Thoracic aorta (tissue), 2 donors: ENCODE results near the gene ARHGAP6. TPM values are rescaled to one million over a fixed set of nuclear protein-coding genes. Genes with fewer than 3 reads are reported as not detected.
A peak's percentile ranks its signal among the peaks of the same experiment; 100 is the strongest.

Experiments used
- ATAC-seq: fragments of 150-250 bp; one replicate; pipeline ENCODE4 v1.8.0; 2017; ENCODE audit warnings: low read depth; ENCODE audit not compliant: insufficient number of reproducible peaks, low FRiP score
- DNase-seq: peaks from one replicate; pipeline ENCODE4 v3.0.0-alpha.2; 2020; ENCODE audit warnings: low spot score
- H3K27ac ChIP-seq, 2 donors: fragments of 200-600 bp; sonication (generic); 1 replicate in 1 of 2; 2 replicates in 1 of 2; pipeline ENCODE4 v1.5.1; 2016; ENCODE audit warnings: mild to moderate bottlenecking in 2 of 2, moderate library complexity in 2 of 2
- H3K27me3 ChIP-seq: fragments of 200-600 bp; sonication (generic); replicated peaks from 2 replicates; pipeline ENCODE4 v1.6.0; 2016; ENCODE audit warnings: mild to moderate bottlenecking; ENCODE audit not compliant: insufficient read depth
- H3K36me3 ChIP-seq: fragments of 200-600 bp; sonication (generic); one replicate; pipeline ENCODE4 v1.5.1; 2016
- H3K4me1 ChIP-seq, 2 donors: fragments of 200-600 bp; sonication (generic); 1 replicate in 1 of 2; 2 replicates in 1 of 2; pipeline versions ENCODE4 v1.5.1 to v1.6.0; 2016; ENCODE audit warnings: low read depth in 2 of 2, mild to moderate bottlenecking in 1 of 2; ENCODE audit not compliant: control insufficient read depth in 1 of 2
- H3K4me3 ChIP-seq: fragments of 200-600 bp; sonication (generic); 2 replicates; pipeline ENCODE4 v1.5.1; 2016; ENCODE audit warnings: mild to moderate bottlenecking
- H3K9me3 ChIP-seq: fragments of 200-600 bp; sonication (generic); 2 replicates; pipeline ENCODE4 v1.5.1; 2016
- total RNA-seq, 2 donors: library from RNA; depleted of rRNA; stranded (reverse); fragments of >200 nt; gene quantifications; one replicate each; pipeline versions ENCODE4 v1.1.0 to v1.2.3, GENCODE V29; 2016
- TF ChIP-seq, protein P1 (sequence below): fragments of 200-600 bp; sonication (generic); IDR thresholded peaks from one replicate; pipeline ENCODE4 v1.5.1; 2019; ENCODE audit warnings: antibody characterized with exemption

The ARHGAP6 gene
- total RNA-seq, 2 donors from 2014 or later, result 14.6 to 22.3 TPM

DNA sequence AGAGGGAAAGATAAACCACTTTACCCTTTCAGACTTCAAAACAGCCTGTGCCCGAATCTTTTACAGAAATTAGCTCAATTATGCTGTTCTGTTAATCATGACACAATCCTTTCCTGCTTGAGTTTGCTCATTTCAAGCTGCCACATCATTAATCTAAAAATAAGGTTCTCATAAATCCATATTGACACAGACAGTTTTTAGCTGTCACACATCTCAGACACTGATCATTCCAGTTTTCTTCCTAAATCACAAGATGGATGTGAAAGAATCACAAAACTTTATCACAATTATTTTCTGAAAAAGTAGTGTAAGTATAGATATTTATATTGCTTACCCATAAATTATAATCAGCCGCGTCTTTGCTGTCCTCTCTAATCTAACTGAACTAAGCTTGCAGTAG is 400.4 kb downstream of the ARHGAP6 start:
- TF ChIP-seq, protein P1, sequence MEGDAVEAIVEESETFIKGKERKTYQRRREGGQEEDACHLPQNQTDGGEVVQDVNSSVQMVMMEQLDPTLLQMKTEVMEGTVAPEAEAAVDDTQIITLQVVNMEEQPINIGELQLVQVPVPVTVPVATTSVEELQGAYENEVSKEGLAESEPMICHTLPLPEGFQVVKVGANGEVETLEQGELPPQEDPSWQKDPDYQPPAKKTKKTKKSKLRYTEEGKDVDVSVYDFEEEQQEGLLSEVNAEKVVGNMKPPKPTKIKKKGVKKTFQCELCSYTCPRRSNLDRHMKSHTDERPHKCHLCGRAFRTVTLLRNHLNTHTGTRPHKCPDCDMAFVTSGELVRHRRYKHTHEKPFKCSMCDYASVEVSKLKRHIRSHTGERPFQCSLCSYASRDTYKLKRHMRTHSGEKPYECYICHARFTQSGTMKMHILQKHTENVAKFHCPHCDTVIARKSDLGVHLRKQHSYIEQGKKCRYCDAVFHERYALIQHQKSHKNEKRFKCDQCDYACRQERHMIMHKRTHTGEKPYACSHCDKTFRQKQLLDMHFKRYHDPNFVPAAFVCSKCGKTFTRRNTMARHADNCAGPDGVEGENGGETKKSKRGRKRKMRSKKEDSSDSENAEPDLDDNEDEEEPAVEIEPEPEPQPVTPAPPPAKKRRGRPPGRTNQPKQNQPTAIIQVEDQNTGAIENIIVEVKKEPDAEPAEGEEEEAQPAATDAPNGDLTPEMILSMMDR, result no peak
- no peak for DNase-seq
- H3K4me3 ChIP-seq, result peak overlapping the region; percentile 59
- H3K36me3 ChIP-seq, result no peaks in the 10 kb centered on the region
- no peak for ATAC-seq
- peak overlapping the region in 1 of 2 donors; percentile 35 for H3K27ac ChIP-seq
- H3K9me3 ChIP-seq, result no peaks in the 10 kb centered on the region
- peaks cover 0 to 8% of the 10 kb centered on the region in 2 donors for H3K4me1 ChIP-seq
- H3K27me3 ChIP-seq, result no peaks in the 10 kb centered on the region

DNA sequence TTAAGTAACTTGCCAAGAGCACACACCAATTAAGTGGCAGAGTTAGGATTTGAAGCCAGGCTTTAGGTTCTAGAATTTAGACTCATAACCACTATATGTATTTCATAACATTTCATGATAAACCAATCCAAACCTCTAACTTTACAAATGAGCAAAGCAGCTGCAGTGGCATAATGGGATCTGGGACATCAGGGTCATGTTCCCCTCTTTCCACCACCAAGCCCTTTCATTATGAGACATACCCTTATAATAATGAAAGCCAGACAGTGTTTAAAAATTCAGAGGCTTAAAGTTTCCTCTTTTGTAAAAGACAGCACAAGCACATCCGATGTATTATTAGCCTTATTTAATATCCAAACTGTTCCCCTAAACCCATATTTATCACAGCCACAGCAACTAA is 400.8 kb downstream of the ARHGAP6 start:
- DNase-seq (no peak), ATAC-seq (no peak)
- H3K9me3 ChIP-seq, result no peaks in the 10 kb centered on the region
- H3K27ac ChIP-seq, result peak overlapping the region in 1 of 2 donors; percentile 35
- TF ChIP-seq, protein P1, result no peak
- H3K36me3 ChIP-seq, result no peaks in the 10 kb centered on the region
- peaks cover 0 to 4% of the 10 kb centered on the region in 2 donors for H3K4me1 ChIP-seq
- no peaks in the 10 kb centered on the region for H3K27me3 ChIP-seq
- H3K4me3 ChIP-seq, result no peak overlapping the region

DNA sequence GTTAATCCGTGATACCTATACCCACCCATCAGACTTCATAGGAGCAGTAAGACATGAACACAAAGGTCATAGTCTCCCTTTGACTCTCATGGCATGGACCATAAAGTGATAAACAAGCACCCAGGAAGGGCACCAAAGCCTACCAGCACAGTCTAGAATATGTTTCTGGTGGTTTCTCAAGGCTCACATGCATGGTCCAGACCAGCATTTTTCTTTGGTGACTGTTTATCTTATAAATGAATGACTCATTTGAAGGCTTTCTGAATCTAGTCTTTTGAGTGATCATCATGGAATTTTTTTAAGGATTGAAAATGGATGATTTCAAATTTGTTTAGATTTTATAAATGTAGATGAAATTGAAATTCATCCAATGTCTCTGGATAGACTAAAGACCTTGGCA is 404.5 kb downstream of the ARHGAP6 start:
- H3K27me3 ChIP-seq, result no peaks in the 10 kb centered on the region
- no peak for ATAC-seq

DNA sequence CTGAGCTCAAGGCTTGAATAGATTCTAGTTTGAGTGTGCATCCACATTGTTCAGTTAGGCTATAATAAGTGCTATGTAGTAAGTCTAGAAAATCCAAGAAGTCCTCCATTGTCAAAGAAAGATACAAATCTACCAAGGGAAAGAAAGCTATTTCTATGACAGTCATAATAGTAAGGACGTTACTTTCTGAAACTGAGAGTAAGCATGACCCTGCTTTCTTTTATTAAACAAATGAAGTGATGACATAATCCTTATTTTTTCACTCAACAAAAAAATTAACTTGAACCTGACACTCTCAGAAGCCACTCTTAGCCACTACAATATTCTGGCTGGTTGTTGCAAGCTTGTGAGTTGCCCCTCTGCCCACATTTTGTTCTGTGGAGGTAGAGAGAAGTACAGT is 406.3 kb downstream of the ARHGAP6 start:
- no peaks in the 10 kb centered on the region for H3K36me3 ChIP-seq
- no peak overlapping the region for H3K27ac ChIP-seq
- no peaks in the 10 kb centered on the region for H3K4me1 ChIP-seq
- no peak overlapping the region for H3K4me3 ChIP-seq
- DNase-seq, result no peak
- H3K9me3 ChIP-seq, result no peaks in the 10 kb centered on the region
- no peaks in the 10 kb centered on the region for H3K27me3 ChIP-seq
- ATAC-seq, result no peak
- TF ChIP-seq, protein P1, result no peak

More for the DNA sequence above, 404.5 kb downstream of the ARHGAP6 start:
- H3K9me3 ChIP-seq, result no peaks in the 10 kb centered on the region
- no peak overlapping the region for H3K27ac ChIP-seq
- H3K4me3 ChIP-seq, result no peak overlapping the region
- TF ChIP-seq, protein P1, result no peak
- DNase-seq, result no peak
- H3K4me1 ChIP-seq, result no peaks in the 10 kb centered on the region
- no peaks in the 10 kb centered on the region for H3K36me3 ChIP-seq

DNA sequence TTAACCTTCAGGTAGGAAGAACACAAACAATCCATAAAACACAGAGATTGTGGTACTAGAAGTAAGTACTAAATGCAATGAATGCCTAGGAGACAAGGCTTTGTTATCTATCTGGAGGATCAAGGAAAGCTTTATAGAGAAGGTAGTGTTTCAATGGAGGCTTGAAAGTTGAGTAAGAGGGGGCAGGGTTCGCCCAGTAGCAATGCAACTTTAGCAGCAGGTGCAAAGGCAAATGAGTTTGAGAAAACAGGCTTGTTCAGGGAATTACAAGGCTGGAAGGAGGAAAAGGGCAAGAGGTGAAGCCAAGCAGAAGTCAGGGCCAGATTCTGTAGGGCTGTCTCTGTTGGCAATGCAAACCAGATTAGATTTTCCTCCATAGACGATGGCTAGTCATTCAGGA is 408.0 kb downstream of the ARHGAP6 start:
- DNase-seq, result no peak
- no peaks in the 10 kb centered on the region for H3K4me1 ChIP-seq
- no peaks in the 10 kb centered on the region for H3K9me3 ChIP-seq
- no peaks in the 10 kb centered on the region for H3K27me3 ChIP-seq
- TF ChIP-seq, protein P1, result no peak
- ATAC-seq, result no peak
- H3K36me3 ChIP-seq, result no peaks in the 10 kb centered on the region
- H3K27ac ChIP-seq, result no peak overlapping the region
- no peak overlapping the region for H3K4me3 ChIP-seq
